Endothelial cell of umbilical vein (primary cell): ENCODE data around the gene VWA5B2. TPM values are rescaled to one million over a fixed set of nuclear protein-coding genes. Genes with fewer than 3 reads are reported as not detected.

Experiments
- BruUV-seq: library from RNA; stranded (reverse); fragments of 400-500 nt; replicated peaks from 2 replicates; lab custom pipeline; 2021; lab: Mats Ljungman, UMichigan
- CTCF ChIA-PET: fragments of 300-600, 350-600 bp; sonication (Branson Sonifier 250); formaldehyde crosslinking; loops from one replicate; lab custom pipeline; 2021; ENCODE audit warnings: antibody characterized with exemption, inconsistent platforms; lab: Charles Lee
- POLR2A ChIA-PET: fragments of 300-600, 350-600 bp; sonication (Branson Sonifier 250); formaldehyde crosslinking; loops from one replicate; lab custom pipeline; 2021; ENCODE audit warnings: antibody characterized with exemption, inconsistent platforms; lab: Charles Lee
- DNase-seq: peaks from one replicate; pipeline ENCODE4 v3.0.0-alpha.2; 2011; ENCODE audit warnings: low read depth, low spot score
- FAIRE-seq: peaks from 2 replicates; lab custom pipeline; 2011; peaks lifted over from hg19 to GRCh38; lab: Jason Lieb, UNC
- H2AFZ ChIP-seq: 2 replicates; pipeline ENCODE4 v1.6.0; 2012; ENCODE audit warnings: low read depth, low read length, control low read depth, inconsistent platforms
- H3K27ac ChIP-seq: 2 replicates; pipeline ENCODE4 v1.5.1; 2011; ENCODE audit warnings: low read depth, mild to moderate bottlenecking, control low read depth, low read length, moderate library complexity; ENCODE audit not compliant: insufficient read depth
- H3K27me3 ChIP-seq, 2 experiments: 2 replicates each; pipeline versions ENCODE4 v1.6.0 to v1.6.1; 2011; ENCODE audit warnings: low read length in 2 of 2, mixed read lengths in 1 of 2; ENCODE audit not compliant: control insufficient read depth in 2 of 2, insufficient read depth in 2 of 2
- H3K36me3 ChIP-seq, 2 experiments: 2 replicates in 1 of 2; 3 replicates in 1 of 2; pipeline ENCODE4 v1.5.1; 2011; ENCODE audit warnings: low read length in 2 of 2, mild to moderate bottlenecking in 1 of 2, moderate library complexity in 1 of 2; ENCODE audit not compliant: control insufficient read depth in 2 of 2, insufficient read depth in 2 of 2; ENCODE audit errors: extremely low read depth in 1 of 2
- H3K4me1 ChIP-seq: 3 replicates; pipeline ENCODE4 v1.5.1; 2011; ENCODE audit warnings: mild to moderate bottlenecking, low read length; ENCODE audit not compliant: control insufficient read depth, insufficient read depth; ENCODE audit errors: extremely low read depth
- H3K4me2 ChIP-seq: 2 replicates; pipeline ENCODE4 v1.6.1; 2011; ENCODE audit warnings: low read length, control low read depth, mixed read lengths; ENCODE audit not compliant: insufficient read depth
- H3K4me3 ChIP-seq, 3 experiments: fragments of 200-600 bp in 1 of 3; sonication (generic), shearing (Covaris generic) in 1 of 3; replicated peaks in 1 of 3; 2 replicates each; pipeline ENCODE4 v1.5.1; 2011 to 2016; ENCODE audit warnings: control low read depth in 3 of 3, low read length in 3 of 3, mild to moderate bottlenecking in 2 of 3, inconsistent platforms in 1 of 3, low read depth in 1 of 3, moderate library complexity in 1 of 3; ENCODE audit not compliant: insufficient read depth in 1 of 3
- H3K79me2 ChIP-seq: 2 replicates; pipeline ENCODE4 v1.6.0; 2012; ENCODE audit warnings: low read length, inconsistent platforms; ENCODE audit not compliant: control insufficient read depth, insufficient read depth
- H3K9ac ChIP-seq: replicated peaks from 2 replicates; pipeline ENCODE3; 2011; ENCODE audit warnings: low read length, control low read depth; ENCODE audit not compliant: insufficient read depth; ENCODE audit errors: extremely low read depth
- H3K9me1 ChIP-seq: replicated peaks from 3 replicates; pipeline ENCODE4 v1.6.0; 2011; ENCODE audit warnings: mild to moderate bottlenecking, low read length; ENCODE audit not compliant: control insufficient read depth, insufficient read depth; ENCODE audit errors: extremely low read depth
- H3K9me3 ChIP-seq: replicated peaks from 2 replicates; pipeline ENCODE4 v1.5.1; 2012; ENCODE audit warnings: low read length, inconsistent platforms; ENCODE audit not compliant: control insufficient read depth, insufficient read depth
- H4K20me1 ChIP-seq: replicated peaks from 2 replicates; pipeline ENCODE3; 2011; ENCODE audit warnings: mild to moderate bottlenecking, low read length; ENCODE audit not compliant: control insufficient read depth, insufficient read depth; ENCODE audit errors: extremely low read depth
- EZH2 ChIP-seq: IDR thresholded peaks from 2 replicates; pipeline ENCODE4 v1.6.1; 2012; ENCODE audit warnings: borderline replicate concordance, low read depth, mild to moderate bottlenecking, moderate library complexity, low read length, inconsistent platforms; ENCODE audit not compliant: severe bottlenecking
- FOS ChIP-seq: IDR thresholded peaks from 2 replicates; pipeline ENCODE4 v1.6.1; 2011; ENCODE audit warnings: mild to moderate bottlenecking, low read length, moderate library complexity, borderline replicate concordance; ENCODE audit not compliant: insufficient read depth
- GATA2 ChIP-seq: IDR thresholded peaks from 2 replicates; pipeline ENCODE4 v1.7.0; 2011; ENCODE audit warnings: low read depth, mild to moderate bottlenecking, moderate library complexity, mixed read lengths, low read length; ENCODE audit not compliant: insufficient read length, insufficient read depth
- JUN ChIP-seq: IDR thresholded peaks from 2 replicates; pipeline ENCODE4 v1.6.1; 2011; ENCODE audit warnings: borderline replicate concordance, low read depth; ENCODE audit not compliant: insufficient read length, insufficient read depth
- MYC ChIP-seq: IDR thresholded peaks from one replicate; pipeline ENCODE4 v1.6.1; 2011; ENCODE audit warnings: mild to moderate bottlenecking, low read depth, low read length
- POLR2A ChIP-seq: IDR thresholded peaks from 2 replicates; pipeline ENCODE4 v1.6.1; 2012; ENCODE audit warnings: low read depth, mild to moderate bottlenecking, control low read depth, low read length
- POLR2AphosphoS5 ChIP-seq: IDR thresholded peaks from 2 replicates; pipeline ENCODE4 v1.6.1; 2012; ENCODE audit warnings: low read depth, mild to moderate bottlenecking, control low read depth, low read length, moderate library complexity; ENCODE audit not compliant: insufficient read depth
- dilution Hi-C: fragments of 300-500 bp; cut with MboI; formaldehyde crosslinking; loops from one replicate; pipeline ENCODE4 v1.15.0; 2019; ENCODE audit warnings: low sequenced_read_pairs; ENCODE audit not compliant: extremely low pct_ligation_motif_present
- intact Hi-C: fragments of 100-400 bp; cut with micrococcal nuclease; formaldehyde crosslinking; loops from one replicate; pipeline ENCODE4 v1.10.0; 2022
- polyA plus RNA-seq, 4 experiments: library from polyadenylated mRNA; depleted of rRNA in 3 of 4; stranded (reverse) in 3 of 4; unstranded in 1 of 4; fragments of >200 nt; gene quantifications; 2 replicates each; pipeline versions ENCODE4 v1.2.1 to v1.2.3, GENCODE V29; 2011 to 2012; ENCODE audit warnings: missing spikeins in 1 of 4
- total RNA-seq: library from RNA; stranded (reverse); gene quantifications from 2 replicates; pipeline ENCODE4 v1.2.3, GENCODE V29; 2021
- TF ChIP-seq, protein P1 (sequence below): IDR thresholded peaks from 2 replicates; pipeline ENCODE4 v1.6.1; 2011; ENCODE audit not compliant: insufficient read depth, insufficient read length
- TF ChIP-seq, protein P2 (sequence below), 2 donors: IDR thresholded peaks; 1 replicate in 1 of 2; 2 replicates in 1 of 2; pipeline ENCODE4 v1.5.1; 2011; ENCODE audit warnings: low read length in 2 of 2, mild to moderate bottlenecking in 2 of 2, moderate library complexity in 2 of 2, control low read depth in 1 of 2, inconsistent platforms in 1 of 2, low read depth in 1 of 2; ENCODE audit not compliant: insufficient read depth in 1 of 2; ENCODE audit errors: extremely low read depth in 1 of 2

Gene VWA5B2
- total and polyA plus RNA-seq, 2 donors (not counting 3 experiments of a cell fraction or from before 2014, with no cell fraction given): 0.03 TPM; not detected in 1

DNA sequence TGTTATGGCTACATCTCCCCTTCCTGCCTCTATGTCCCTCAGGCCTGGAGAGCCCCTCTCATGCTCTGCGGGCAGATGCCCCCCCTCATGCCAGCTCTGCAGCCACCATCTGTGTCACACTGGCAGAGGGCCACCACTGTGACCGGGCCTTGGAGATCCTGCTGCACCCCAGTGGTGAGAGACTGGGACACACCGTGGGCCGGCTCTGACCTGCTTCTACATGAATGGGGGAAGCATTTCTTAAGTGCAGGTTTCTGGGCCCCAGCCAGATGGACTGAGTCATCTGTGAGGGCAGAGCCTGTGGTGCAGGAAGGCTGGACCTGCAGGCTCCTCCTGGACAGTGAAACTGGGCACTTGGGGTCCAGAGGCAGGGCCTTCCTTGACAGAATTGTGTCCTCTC, 4.8 kb downstream of the VWA5B2 start:
- Histone ChIP-seq H3K9me3 (no peaks in the 10 kb centered on the region), H3K9me1 (no peaks in the 10 kb centered on the region), H3K36me3 (no peaks in the 10 kb centered on the region), H3K27me3 (peaks cover 26 to 35% of the 10 kb centered on the region in 2 experiments), H3K4me1 (peaks cover 4% of the 10 kb centered on the region), H3K4me2 (no peak overlapping the region), H2AFZ (no peak overlapping the region), H3K4me3 (no peak overlapping the region), H3K27ac (no peak overlapping the region), H3K9ac (no peak overlapping the region), H3K79me2 (no peaks in the 10 kb centered on the region), H4K20me1 (no peaks in the 10 kb centered on the region)
- no TSS peak for BruUV-seq
- intact Hi-C loops: no loop called here
- TF ChIP-seq FOS (peak; percentile 44), POLR2A (no peak)
- DNase-seq: peak; percentile 64
- POLR2A ChIA-PET: no interaction called here
- peak; percentile 55 for FAIRE-seq
- CTCF ChIA-PET: no interaction called here
- dilution Hi-C loops: no loop called here

DNA sequence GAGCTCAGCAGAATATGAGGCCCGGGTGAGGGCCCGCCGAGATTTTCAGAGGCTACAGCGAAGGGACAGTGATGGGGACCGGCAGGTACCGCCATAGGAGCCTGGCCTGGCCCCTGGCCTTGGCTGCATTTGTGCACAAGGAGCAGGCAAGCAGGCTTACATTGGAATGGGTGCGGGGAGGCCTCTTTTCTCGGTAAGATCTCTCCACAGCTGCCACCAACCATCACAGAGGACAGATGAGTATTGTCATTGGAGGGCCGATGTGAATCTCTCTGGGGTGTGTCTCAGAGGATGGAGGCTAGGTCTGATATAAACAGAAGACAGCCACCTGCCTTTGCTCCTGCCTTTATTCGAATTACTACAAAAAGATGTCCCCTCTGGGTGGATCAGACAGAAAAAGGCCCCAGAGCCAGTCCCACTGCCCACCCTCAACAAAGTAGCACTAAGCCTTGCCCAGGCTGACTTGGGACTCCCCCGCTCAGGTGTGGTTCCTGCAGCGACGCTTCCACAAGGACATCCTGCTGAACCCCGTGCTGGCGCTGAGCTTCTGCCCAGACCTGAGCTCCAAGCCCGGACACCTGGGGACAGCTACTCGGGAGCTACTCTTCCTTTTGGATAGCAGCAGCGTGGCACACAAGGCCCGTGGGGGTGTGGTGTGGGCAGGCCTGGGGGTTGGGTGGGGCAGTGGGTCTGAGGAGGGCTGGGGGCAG, 5.4 kb downstream of the VWA5B2 start:
- POLR2A ChIA-PET: no interaction called here
- dilution Hi-C loops (no loop called here), intact Hi-C loops (no loop called here)

More for the DNA sequence above, 5.4 kb downstream of the VWA5B2 start:
- H3K9ac ChIP-seq: no peak overlapping the region
- H3K9me1 ChIP-seq: no peaks in the 10 kb centered on the region
- no peak overlapping the region for H2AFZ ChIP-seq
- H3K9me3 ChIP-seq: no peaks in the 10 kb centered on the region
- no peak for DNase-seq
- no peak overlapping the region for H3K4me3 ChIP-seq
- no peaks in the 10 kb centered on the region for H3K79me2 ChIP-seq
- no peaks in the 10 kb centered on the region for H3K36me3 ChIP-seq
- H3K27ac ChIP-seq: no peak overlapping the region
- no peak for TF ChIP-seq MYC
- TF ChIP-seq EZH2: no peak
- no peak for TF ChIP-seq FOS
- no peak for TF ChIP-seq POLR2A
- TF ChIP-seq GATA2: no peak
- TF ChIP-seq, protein P1, sequence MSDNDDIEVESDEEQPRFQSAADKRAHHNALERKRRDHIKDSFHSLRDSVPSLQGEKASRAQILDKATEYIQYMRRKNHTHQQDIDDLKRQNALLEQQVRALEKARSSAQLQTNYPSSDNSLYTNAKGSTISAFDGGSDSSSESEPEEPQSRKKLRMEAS: no peak
- TF ChIP-seq, protein P2, sequence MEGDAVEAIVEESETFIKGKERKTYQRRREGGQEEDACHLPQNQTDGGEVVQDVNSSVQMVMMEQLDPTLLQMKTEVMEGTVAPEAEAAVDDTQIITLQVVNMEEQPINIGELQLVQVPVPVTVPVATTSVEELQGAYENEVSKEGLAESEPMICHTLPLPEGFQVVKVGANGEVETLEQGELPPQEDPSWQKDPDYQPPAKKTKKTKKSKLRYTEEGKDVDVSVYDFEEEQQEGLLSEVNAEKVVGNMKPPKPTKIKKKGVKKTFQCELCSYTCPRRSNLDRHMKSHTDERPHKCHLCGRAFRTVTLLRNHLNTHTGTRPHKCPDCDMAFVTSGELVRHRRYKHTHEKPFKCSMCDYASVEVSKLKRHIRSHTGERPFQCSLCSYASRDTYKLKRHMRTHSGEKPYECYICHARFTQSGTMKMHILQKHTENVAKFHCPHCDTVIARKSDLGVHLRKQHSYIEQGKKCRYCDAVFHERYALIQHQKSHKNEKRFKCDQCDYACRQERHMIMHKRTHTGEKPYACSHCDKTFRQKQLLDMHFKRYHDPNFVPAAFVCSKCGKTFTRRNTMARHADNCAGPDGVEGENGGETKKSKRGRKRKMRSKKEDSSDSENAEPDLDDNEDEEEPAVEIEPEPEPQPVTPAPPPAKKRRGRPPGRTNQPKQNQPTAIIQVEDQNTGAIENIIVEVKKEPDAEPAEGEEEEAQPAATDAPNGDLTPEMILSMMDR (IDR thresholded peaks at IDR 0.05; ENCODE audit: extremely low read depth in 1 of 2, insufficient read depth in 1 of 2, low read depth in 1 of 2, low read length in 2 of 2): no peak
- no peak for TF ChIP-seq POLR2AphosphoS5
- no peak for TF ChIP-seq JUN
- H3K4me1 ChIP-seq: no peaks in the 10 kb centered on the region
- CTCF ChIA-PET: interaction anchor here (0.6 to 0.7 kb wide), 2 partner anchors 9 to 27 kb away, joined by 3 read pairs; no protein-coding TSS in a partner anchor
- FAIRE-seq: no peak
- H4K20me1 ChIP-seq: no peaks in the 10 kb centered on the region
- no peak overlapping the region for H3K4me2 ChIP-seq
- peaks cover 23 to 31% of the 10 kb centered on the region in 2 experiments for H3K27me3 ChIP-seq
- BruUV-seq: no TSS peak
